GM18858 (cell line): ENCODE measurements around the gene NBPF14.
A peak's percentile ranks its signal among the peaks of the same experiment; 100 is the strongest.
"Not testable (repeated sequence)": the region's sequence is repeated elsewhere in the genome, so short reads cannot be mapped to it uniquely, and the experiment has no call there.

Source experiments
- ATAC-seq: cut with Tn5 transposase; IDR thresholded peaks from one replicate; pipeline ENCODE4 v1.9.1; 2021; ENCODE audit not compliant: unreplicated experiment

The NBPF14 gene, protein sequence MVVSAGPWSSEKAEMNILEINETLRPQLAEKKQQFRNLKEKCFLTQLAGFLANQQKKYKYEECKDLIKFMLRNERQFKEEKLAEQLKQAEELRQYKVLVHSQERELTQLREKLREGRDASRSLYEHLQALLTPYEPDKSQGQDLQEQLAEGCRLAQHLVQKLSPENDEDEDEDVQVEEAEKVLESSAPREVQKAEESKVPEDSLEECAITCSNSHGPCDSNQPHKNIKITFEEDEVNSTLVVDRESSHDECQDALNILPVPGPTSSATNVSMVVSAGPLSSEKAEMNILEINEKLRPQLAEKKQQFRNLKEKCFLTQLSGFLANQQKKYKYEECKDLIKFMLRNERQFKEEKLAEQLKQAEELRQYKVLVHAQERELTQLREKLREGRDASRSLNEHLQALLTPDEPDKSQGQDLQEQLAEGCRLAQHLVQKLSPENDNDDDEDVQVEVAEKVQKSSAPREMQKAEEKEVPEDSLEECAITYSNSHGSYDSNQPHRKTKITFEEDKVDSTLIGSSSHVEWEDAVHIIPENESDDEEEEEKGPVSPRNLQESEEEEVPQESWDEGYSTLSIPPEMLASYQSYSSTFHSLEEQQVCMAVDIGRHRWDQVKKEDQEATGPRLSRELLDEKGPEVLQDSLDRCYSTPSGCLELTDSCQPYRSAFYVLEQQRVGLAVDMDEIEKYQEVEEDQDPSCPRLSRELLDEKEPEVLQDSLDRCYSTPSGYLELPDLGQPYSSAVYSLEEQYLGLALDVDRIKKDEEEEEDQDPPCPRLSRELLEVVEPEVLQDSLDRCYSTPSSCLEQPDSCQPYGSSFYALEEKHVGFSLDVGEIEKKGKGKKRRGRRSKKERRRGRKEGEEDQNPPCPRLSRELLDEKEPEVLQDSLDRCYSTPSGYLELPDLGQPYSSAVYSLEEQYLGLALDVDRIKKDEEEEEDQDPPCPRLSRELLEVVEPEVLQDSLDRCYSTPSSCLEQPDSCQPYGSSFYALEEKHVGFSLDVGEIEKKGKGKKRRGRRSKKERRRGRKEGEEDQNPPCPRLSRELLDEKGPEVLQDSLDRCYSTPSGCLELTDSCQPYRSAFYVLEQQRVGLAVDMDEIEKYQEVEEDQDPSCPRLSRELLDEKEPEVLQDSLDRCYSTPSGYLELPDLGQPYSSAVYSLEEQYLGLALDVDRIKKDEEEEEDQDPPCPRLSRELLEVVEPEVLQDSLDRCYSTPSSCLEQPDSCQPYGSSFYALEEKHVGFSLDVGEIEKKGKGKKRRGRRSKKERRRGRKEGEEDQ (N-terminal part only)

DNA sequence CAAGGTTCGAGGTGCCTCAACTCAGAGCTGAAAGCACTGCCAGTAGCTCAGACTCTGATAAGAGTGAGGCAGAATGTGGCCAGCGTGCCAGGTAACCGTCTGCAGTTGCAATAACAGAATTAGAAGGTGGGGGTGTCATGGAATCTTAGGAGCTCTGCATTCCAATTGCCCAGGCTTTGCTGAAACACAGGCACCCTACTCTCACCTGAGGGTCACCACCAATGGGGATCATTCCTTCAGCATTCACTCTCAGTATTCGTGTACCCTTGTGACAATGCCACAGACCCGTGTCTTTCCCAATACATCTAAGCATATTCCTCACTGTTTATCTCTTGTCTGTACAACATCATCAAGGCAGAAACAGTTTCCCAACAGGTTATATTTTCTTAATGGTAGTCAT is at the start of gene NBPF14:
Gene NBPF14, minus strand, starts transcription at position 101 of the 400 bp plus-strand sequence. CDS start 294 bp downstream, outside the sequence.
- not testable (repeated sequence) for ATAC-seq

DNA sequence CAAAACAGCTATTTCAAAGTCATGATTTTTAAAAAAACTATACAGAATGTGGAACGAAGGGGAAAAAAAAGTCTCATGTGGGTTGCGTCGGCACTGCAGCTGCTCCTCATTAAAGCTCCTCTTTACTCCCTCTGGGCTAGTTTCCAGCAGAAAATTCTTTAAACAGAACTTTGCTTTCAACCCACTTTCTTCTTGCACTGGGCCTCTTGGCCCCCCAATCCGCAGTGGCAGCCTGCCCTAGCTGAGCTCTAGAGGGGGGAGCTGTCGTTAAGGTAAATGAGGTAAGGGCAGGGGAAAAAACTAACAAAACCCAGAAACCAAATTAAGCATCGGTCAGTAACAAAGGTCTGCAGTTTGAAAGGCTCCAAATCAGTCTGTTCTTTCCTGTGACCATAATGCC is 29.6 kb upstream of the NBPF14 start:
- not testable (repeated sequence) for ATAC-seq

DNA sequence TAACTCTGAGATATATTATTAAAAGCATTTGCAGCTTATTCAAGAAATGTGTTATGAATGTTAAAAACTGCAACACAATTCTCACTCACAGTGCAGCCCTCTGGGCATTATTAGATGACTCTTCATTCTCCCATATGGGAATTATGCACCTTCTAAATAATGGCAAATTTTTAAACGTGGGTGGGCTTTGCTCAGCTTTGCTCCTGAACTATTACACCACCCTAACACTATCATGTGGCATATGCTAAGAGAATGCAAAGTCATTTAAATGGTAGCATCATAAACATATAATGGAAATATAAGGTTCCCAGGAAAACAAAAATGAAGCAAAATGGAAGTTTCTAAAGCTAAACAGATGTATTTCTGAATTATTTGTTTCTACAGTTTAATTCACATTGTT is 22.4 kb upstream of the NBPF14 start:
- ATAC-seq = not testable (repeated sequence)

DNA sequence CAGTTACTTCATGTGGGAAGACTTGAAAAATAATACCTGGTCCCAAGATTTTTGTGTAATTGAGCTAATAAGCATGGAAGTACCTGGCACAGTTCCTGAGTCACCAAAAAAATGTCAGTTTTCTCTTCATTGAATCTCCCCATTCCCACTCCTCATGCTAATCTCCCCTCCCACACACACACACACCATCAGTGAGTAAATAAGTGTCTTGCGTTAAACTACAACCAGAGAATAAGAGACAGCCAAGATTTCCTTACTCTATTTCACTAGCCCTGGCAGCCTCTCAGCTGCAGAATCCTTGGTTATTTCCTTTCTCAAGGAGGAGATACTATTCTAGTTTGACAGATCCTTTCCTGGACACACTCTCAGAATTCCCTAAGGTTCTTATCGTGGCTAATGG is 9.5 kb upstream of the NBPF14 start:
- not testable (repeated sequence) for ATAC-seq

DNA sequence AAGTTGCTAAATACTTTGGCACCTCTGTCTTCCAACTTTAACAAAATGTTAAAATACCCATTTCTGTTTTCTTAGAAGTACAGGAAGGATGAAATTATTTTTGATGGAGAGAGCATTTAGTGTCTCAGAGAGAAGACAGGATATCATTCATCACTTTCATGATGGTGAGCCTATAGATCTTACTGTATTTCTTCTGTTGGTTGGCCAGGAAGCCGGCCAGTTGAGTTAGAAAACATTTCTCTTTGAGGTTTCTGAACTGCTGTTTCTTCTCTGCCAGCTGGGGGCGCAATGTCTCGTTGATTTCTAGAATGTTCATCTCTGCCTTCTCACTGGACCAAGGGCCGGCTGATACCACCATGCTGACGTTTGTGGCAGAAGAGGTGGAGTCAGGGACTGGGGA is 451 bp downstream of the NBPF14 start:
- not testable (repeated sequence) for ATAC-seq

DNA sequence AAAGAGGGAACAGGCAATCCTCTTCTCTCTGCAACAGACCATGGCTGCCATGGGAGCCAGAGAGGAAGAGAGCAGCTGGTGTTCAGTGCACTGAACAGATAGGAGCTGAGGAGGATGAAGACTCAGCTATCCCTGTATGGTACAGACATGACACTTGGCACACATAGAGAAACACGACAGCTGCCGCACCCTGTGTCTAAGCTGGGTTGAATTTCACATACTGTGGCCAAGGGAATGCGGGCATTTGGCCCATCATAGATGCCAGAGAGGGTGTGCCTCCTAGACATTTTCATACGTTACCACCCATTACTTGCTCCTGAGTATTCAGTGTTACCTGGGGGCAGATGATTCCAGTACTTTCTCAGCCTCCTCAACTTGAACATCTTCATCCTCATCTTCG is 4.7 kb downstream of the NBPF14 start:
- ATAC-seq = not testable (repeated sequence)

DNA sequence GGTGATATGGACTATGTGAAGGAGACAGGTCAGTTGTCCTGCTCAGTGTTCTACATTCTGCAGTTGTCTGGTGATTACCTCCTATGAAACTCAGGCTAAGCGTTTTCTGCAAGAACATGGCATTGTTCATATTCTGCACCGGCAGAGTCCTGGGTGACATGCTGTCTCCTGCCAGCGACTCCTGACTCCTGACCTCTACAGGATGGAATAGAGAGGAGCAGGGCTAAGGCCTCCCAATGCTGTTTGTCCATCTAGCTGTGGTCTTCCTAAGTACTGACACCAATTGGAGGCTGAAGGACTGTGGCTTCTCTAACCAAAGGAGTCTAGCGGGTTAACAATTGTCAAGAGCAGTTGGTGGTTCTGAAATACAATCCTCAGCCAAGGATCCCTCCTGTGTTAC is 63.7 kb downstream of the NBPF14 start:
- ATAC-seq = not testable (repeated sequence)

DNA sequence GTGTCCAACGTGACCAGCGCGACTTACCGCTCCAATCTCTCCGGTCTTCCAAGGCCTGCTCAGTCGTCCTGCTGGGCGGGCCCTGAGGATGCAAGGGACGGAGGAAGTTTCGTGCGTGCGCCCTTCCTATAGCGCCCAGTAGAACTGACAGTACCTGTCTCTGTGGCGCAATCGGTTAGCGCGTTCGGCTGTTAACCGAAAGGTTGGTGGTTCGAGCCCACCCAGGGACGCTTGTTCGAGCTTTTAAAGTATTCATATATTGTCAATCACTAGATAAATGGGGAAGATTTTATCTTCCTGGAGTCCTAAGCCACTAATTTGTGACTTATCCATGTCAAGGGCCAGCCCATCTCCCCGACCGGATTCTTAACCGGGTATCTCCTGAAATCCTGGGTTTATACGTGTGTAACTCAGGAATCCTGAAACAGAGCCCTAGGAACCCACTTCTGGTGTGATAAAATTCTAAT is 66.7 kb downstream of the NBPF14 start:
- not testable (repeated sequence) for ATAC-seq

DNA sequence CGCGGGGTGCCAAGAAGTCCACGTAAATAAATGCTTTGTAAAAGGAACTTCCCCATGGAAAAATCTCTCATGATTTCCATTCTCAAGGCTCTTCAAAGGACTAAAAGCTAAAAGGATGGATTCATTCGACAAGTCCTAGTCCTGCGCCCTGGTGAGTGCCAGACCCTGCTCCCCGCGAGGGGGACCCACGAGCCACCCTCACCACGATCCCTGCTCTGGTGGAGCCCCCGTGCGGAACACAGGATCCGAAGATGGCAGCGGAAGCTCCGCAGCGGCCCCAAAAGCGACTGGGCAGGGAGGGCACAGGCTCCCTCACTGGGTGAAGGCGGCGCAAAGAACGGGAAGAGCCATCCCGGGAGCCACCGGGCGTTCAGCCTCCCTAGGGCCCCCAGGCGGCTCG is 67.2 kb downstream of the NBPF14 start:
- ATAC-seq = not testable (repeated sequence)

DNA sequence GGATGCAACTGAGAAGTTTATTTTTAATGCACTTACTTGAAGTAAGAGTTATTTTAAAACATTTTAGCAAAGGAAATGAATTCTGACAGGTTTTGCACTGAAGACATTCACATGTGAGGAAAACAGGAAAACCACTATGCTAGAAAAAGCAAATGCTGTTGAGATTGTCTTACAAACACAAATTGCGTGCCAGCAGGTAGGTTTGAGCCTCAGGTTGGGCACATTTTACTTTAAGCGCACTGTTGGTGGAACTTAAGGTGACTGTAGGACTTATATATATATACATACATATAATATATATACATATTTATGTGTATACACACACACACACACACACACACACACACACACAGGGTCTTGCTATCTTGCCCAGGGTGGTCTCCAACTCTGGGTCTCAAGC is 69.2 kb downstream of the NBPF14 start:
- not testable (repeated sequence) for ATAC-seq

DNA sequence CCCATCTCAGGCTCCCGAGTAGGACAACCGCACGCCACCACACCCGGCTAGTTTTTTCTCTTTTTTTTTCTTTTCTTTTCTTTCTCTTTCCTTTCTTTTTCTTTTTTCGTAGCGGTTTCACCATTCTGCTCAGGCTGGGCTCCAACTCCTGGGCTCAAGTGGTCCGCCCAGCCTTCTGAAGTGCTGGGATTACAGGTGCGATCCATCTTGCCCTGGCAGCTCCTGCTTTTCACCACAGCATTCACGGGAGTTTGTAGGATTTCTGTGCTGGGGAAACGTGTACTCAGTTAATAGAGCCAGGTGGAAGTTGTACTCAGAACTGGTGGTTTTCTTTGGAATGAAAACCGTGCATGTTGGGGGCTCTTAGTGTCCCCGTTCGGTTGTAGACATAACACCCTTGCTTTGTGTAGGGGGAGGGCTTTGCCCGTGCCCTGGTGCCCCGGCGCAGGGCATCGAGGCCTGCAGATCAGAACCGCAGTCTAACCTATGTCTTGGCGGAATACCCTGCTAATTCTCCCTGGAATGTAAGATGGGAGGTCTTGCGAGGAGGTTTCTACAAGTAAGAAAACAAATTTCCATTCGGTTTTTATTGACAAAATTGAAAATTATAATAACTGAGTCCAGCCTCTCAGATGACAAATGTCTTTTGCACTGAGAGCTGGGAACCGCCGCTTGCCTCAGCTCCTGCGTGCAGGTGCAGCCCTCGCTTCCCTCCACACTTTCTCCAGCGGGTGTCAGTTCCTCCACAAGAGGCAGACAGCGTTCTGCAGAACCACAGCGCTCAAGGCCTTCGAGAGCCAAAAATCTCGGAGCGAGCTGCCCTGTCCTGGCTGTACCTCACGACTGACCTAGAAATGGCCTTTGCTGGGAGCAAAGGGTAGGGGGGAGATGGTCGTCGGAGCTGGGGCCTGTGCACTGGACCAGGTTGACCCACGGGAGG is 72.3 kb downstream of the NBPF14 start:
- ATAC-seq = not testable (repeated sequence)

DNA sequence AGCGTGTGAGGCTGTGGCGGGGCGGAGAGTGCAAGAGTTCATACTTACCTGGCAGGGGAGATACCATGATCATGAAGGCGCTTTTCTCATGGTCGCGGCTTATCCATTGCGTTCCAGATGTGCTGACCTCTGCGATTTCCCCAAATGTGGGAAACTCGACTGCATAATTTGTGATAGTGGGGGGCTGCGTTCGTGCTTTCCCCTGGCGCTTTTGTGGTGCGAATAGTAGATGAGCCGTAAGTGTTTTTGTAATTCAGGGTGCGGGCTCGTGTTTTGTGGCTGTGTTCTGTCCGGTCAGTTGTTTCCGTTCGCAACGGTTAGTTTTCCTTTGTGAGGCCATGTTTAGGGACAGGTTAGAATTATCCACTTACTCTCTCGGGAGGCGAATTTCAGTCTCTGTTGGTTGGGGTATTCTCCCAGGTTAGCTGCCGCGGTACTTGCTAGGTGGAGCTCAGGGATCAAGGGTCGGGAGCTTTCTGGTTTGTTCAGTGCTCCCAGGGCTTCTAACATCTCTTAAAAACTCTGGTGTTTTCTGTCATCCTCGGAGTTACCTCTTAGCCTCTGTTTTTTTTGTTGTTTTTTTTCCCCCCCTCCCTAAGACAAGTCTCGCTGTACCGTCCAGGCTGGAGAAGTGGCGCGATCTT is 73.1 kb downstream of the NBPF14 start:
- peak; percentile 72 for ATAC-seq

DNA sequence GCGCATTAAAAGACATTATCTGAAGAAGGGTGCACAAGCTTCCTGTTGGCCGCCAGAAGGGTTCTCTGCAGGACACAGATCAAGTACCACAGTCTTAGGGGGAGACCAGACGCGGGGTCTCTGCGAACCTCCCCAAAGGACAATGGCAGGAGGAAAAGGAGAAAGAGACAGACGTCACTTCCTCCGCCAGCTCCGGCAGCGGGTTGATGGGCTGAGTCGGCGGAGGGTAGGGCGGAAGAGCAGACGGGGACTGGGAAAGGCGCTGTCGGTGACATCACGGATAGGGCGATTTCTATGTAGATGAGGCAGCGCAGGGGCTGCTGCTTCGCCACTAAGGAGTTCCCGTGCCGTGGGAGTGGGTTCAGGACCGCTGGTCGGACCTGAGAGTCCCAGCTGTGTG is 73.7 kb downstream of the NBPF14 start:
- ATAC-seq = peak; percentile 46

DNA sequence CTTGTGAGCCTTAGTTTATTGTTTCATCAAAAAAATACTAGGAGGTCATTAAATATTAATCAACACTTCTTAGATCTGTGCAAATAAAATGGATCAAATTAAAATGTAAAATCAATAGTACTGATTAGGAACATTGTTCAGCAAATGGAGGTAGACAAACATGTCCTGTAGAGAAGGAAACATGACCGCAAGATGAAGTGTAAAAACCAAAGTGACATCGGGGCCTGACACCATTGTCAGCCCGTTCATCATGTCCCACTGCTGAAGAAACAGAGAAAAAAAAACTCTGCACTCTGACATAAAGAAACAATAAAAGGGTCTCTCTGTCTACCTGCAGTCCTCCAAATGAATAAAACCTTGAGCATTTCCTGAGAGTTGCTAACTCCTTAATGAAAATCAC is 81.5 kb downstream of the NBPF14 start:
- ATAC-seq = not testable (repeated sequence)

DNA sequence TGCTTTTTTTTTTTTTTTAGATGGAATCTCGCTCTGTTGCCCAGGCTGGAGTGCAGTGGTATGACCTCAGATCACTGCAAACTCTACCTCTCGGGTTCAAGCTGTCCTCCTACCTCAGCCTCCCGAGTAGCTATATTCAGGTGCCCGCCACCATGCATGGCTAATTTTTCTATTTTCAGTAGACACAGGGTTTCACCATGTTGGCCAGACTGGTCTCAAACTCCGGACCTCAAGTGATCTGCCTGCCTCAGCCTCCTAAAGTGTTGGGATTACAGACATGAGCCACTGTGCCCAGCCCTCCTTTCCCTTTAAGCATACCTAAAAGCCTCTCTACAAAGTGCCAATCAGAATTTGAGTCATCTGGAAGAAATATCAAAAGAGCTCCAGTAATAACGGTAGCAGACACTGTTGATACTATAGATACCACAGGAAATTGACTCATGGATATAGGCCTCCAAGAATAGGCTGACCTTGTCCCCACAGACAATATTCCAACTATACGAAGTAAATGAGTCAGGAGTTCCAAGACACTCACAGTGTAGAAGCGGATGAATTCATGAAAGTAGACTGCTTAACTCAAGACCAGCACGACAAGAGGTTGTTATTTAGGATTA is 83.1 kb downstream of the NBPF14 start:
- ATAC-seq = not testable (repeated sequence)

DNA sequence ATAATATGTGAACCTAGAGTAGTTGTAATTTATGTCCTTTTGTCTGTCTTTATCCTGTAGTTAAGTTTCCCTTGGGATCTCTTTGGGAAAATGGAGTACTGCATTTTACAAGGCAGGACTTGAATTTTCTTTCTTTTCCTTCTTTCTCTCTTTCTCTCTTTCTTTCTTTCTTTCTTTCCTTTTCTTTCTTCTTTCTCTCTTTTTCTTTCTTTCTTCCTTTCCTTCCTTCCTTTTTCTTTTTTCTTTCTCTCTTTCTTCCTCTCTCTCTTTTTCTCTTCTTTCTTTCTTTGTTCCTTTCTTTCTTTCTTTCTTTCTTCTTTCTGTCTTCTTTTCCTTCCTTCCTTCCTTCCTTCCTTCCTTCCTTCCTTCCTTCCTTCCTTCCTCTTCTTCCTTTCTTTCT is 101.9 kb downstream of the NBPF14 start:
- not testable (repeated sequence) for ATAC-seq

DNA sequence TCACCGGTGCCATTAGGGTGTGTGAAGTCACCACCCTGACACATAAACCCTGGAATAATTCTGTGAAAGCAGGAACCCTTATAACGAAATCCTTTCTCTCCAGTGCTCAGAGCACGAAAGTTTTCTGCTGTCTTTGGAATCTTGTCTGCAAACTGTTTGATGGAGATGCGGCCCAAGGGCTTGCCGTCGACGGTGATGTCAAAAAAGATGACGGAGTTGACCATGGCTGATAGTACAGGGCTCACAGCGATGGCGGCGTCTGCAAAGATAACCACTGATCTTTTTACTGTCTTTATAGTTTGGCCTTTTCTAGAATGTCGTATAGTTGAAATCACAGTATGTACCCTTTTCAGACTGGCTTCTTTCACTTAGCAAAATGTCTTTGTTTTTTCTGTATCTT is 112.8 kb downstream of the NBPF14 start, which contains the start of gene PPIAL4G:
Gene PPIAL4G, minus strand, starts transcription at position 274 of the 400 bp plus-strand sequence. Its CDS starts 50 bp downstream, at position 224.
- not testable (repeated sequence) for ATAC-seq
